A549 (cell line): Measurements from ENCODE around the gene AFAP1L2.

Experiments used
- EP300 ChIP-seq, 2 experiments: fragments of >200 bp; sonication (Bioruptor Twin); formaldehyde crosslinking; IDR thresholded peaks; 2 replicates in 1 of 2; 3 replicates in 1 of 2; pipeline ENCODE4 v1.6.1; 2016 to 2017
- HDAC2 ChIP-seq: fragments of 200-600 bp; sonication (generic); IDR thresholded peaks from 2 replicates; pipeline ENCODE4 v1.6.1; 2016
- RFX5 ChIP-seq: fragments of 450-650 bp; IDR thresholded peaks from 2 replicates; pipeline ENCODE4 v1.7.1; 2014; ENCODE audit warnings: antibody characterized with exemption, mild to moderate bottlenecking, moderate library complexity
- TF ChIP-seq, protein P1 (sequence below): fragments of >200 bp; sonication (Bioruptor Twin); formaldehyde crosslinking; IDR thresholded peaks from 3 replicates; pipeline ENCODE4 v1.5.1; 2016
- TF ChIP-seq, protein P2 (sequence below): IDR thresholded peaks from 2 replicates; pipeline ENCODE4 v1.6.1; 2012

DNA sequence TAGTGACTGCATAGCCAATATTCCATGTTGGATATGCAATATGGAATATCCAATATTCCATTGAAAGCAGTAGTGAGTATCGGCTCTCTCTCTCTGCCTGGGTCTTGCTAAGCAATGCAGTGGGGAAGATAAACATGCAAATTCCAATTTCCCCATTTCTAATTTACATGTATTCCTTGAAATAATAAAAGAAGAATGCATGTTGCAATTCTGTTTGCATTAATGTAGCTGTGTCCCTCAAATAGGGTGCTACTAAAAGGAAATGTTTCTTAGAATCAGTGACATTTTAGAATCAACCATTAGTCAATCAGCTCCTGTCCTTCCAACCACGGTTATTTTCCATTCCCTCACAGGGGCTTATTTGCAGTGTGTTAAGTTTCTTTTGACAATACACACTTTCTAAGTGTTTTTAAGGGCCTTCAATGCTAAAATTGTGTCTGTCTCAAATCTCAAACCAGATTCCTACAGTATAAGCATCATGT lies 46.7 kb downstream of the AFAP1L2 start:
- TF ChIP-seq, protein P1, sequence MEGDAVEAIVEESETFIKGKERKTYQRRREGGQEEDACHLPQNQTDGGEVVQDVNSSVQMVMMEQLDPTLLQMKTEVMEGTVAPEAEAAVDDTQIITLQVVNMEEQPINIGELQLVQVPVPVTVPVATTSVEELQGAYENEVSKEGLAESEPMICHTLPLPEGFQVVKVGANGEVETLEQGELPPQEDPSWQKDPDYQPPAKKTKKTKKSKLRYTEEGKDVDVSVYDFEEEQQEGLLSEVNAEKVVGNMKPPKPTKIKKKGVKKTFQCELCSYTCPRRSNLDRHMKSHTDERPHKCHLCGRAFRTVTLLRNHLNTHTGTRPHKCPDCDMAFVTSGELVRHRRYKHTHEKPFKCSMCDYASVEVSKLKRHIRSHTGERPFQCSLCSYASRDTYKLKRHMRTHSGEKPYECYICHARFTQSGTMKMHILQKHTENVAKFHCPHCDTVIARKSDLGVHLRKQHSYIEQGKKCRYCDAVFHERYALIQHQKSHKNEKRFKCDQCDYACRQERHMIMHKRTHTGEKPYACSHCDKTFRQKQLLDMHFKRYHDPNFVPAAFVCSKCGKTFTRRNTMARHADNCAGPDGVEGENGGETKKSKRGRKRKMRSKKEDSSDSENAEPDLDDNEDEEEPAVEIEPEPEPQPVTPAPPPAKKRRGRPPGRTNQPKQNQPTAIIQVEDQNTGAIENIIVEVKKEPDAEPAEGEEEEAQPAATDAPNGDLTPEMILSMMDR, result no peak
- TF ChIP-seq HDAC2, result no peak
- TF ChIP-seq, protein P2, sequence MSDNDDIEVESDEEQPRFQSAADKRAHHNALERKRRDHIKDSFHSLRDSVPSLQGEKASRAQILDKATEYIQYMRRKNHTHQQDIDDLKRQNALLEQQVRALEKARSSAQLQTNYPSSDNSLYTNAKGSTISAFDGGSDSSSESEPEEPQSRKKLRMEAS, result no peak
- TF ChIP-seq RFX5, result no peak
- no peak for TF ChIP-seq EP300 (IDR thresholded peaks at IDR 0.05)
